SJCRH30 (cell line): ENCODE measurements around the gene SIRPB2. TPM values are rescaled to one million over a fixed set of nuclear protein-coding genes. Genes with fewer than 3 reads are reported as not detected.

Experiments used
- DNase-seq, 2 experiments: peaks; one replicate each; pipeline ENCODE4 v3.0.0-alpha.2; 2015 to 2020
- H3K27ac ChIP-seq: fragments of 250-450 bp; sonication (Bioruptor Pico); 2 replicates; pipeline ENCODE4 v1.5.1; 2020; ENCODE audit warnings: mild to moderate bottlenecking, moderate library complexity
- H3K27me3 ChIP-seq: fragments of 250-450 bp; sonication (Bioruptor Pico); 2 replicates; pipeline ENCODE4 v1.5.1; 2020; ENCODE audit warnings: mild to moderate bottlenecking, moderate library complexity
- H3K36me3 ChIP-seq: fragments of 250-450 bp; sonication (Bioruptor Pico); 2 replicates; pipeline ENCODE4 v1.5.1; 2020; ENCODE audit warnings: mild to moderate bottlenecking, moderate library complexity
- H3K4me1 ChIP-seq: fragments of 250-450 bp; sonication (Bioruptor Pico); 2 replicates; pipeline ENCODE4 v1.5.1; 2020; ENCODE audit warnings: mild to moderate bottlenecking, moderate library complexity
- H3K4me3 ChIP-seq: fragments of 250-450 bp; sonication (Bioruptor Pico); 2 replicates; pipeline ENCODE4 v1.5.1; 2020; ENCODE audit warnings: mild to moderate bottlenecking, moderate library complexity
- H3K9me3 ChIP-seq: fragments of 250-450 bp; sonication (Bioruptor Pico); replicated peaks from 2 replicates; pipeline ENCODE4 v1.5.1; 2020; ENCODE audit warnings: mild to moderate bottlenecking, moderate library complexity
- total RNA-seq: library from RNA; depleted of rRNA; stranded (reverse); fragments of >200 nt; shearing (Covaris generic); gene quantifications from 2 replicates; pipeline ENCODE4 v1.2.3, GENCODE V29; 2014

SIRPB2 gene
- total RNA-seq, 1 experiment from 2014 or later: not detected

GRCh38 chr20:1490643-1491195 lies 501 bp downstream of the SIRPB2 start:
- H3K27me3 ChIP-seq: peaks cover 4% of the 10 kb centered on the region
- DNase-seq: no peak
- H3K4me1 ChIP-seq: no peaks in the 10 kb centered on the region
- no peak overlapping the region for H3K4me3 ChIP-seq
- no peaks in the 10 kb centered on the region for H3K36me3 ChIP-seq
- H3K9me3 ChIP-seq: no peaks in the 10 kb centered on the region
- H3K27ac ChIP-seq: no peak overlapping the region

- no peak for DNase-seq
- Histone ChIP-seq H3K27ac (no peak overlapping the region), H3K27me3 (peaks cover 4% of the 10 kb centered on the region), H3K4me3 (no peak overlapping the region), H3K4me1 (no peaks in the 10 kb centered on the region), H3K36me3 (no peaks in the 10 kb centered on the region), H3K9me3 (no peaks in the 10 kb centered on the region)
Measured at GRCh38 chr20:1489764-1490436, 1.3 kb downstream of the SIRPB2 start.

- Histone ChIP-seq H3K27me3 (peaks cover 4% of the 10 kb centered on the region; the same call in 1 of the 2 replicates), H3K9me3 (no peaks in the 10 kb centered on the region), H3K4me1 (no peaks in the 10 kb centered on the region), H3K36me3 (no peaks in the 10 kb centered on the region), H3K4me3 (no peak overlapping the region), H3K27ac (no peak overlapping the region)
- no peak for DNase-seq
Measured at GRCh38 chr20:1489325-1489724, 1.9 kb downstream of the SIRPB2 start.

GRCh38 chr20:1486566-1486965 lies 4.7 kb downstream of the SIRPB2 start:
- no peak for DNase-seq
- Histone ChIP-seq H3K27ac (no peak overlapping the region), H3K36me3 (no peaks in the 10 kb centered on the region), H3K4me3 (no peak overlapping the region), H3K4me1 (no peaks in the 10 kb centered on the region), H3K9me3 (no peaks in the 10 kb centered on the region), H3K27me3 (peaks cover 4% of the 10 kb centered on the region; the same call in 1 of the 2 replicates)

- Histone ChIP-seq H3K27ac (no peak overlapping the region), H3K9me3 (no peaks in the 10 kb centered on the region), H3K27me3 (0 out of 2 replicates have a peak, but pooled peaks cover 4% of the 10 kb centered on the region), H3K4me3 (no peak overlapping the region), H3K4me1 (no peaks in the 10 kb centered on the region), H3K36me3 (no peaks in the 10 kb centered on the region)
- DNase-seq: no peak
Measured at GRCh38 chr20:1484438-1485116, 6.6 kb downstream of the SIRPB2 start.

GRCh38 chr20:1479831-1480595 lies 11.2 kb downstream of the SIRPB2 start:
- DNase-seq: no peak
- no peaks in the 10 kb centered on the region for H3K36me3 ChIP-seq
- H3K9me3 ChIP-seq: no peaks in the 10 kb centered on the region
- no peak overlapping the region for H3K4me3 ChIP-seq
- no peaks in the 10 kb centered on the region for H3K4me1 ChIP-seq
- no peak overlapping the region for H3K27ac ChIP-seq
- H3K27me3 ChIP-seq: no peaks in the 10 kb centered on the region

- H3K27ac ChIP-seq: no peak overlapping the region
- no peak for DNase-seq
- H3K36me3 ChIP-seq: no peaks in the 10 kb centered on the region
- H3K4me3 ChIP-seq: no peak overlapping the region
- no peaks in the 10 kb centered on the region for H3K9me3 ChIP-seq
- no peaks in the 10 kb centered on the region for H3K4me1 ChIP-seq
- H3K27me3 ChIP-seq: no peaks in the 10 kb centered on the region
Measured at GRCh38 chr20:1478566-1478965, 12.7 kb downstream of the SIRPB2 start.

- no peak overlapping the region for H3K4me3 ChIP-seq
- no peaks in the 10 kb centered on the region for H3K36me3 ChIP-seq
- H3K27me3 ChIP-seq: no peaks in the 10 kb centered on the region
- no peak overlapping the region for H3K27ac ChIP-seq
- no peaks in the 10 kb centered on the region for H3K9me3 ChIP-seq
- no peaks in the 10 kb centered on the region for H3K4me1 ChIP-seq
- no peak for DNase-seq
Measured at GRCh38 chr20:1477896-1478490, 13.2 kb downstream of the SIRPB2 start.

- no peaks in the 10 kb centered on the region for H3K27me3 ChIP-seq
- no peaks in the 10 kb centered on the region for H3K4me1 ChIP-seq
- H3K27ac ChIP-seq: no peak overlapping the region
- DNase-seq: no peak
- H3K36me3 ChIP-seq: no peaks in the 10 kb centered on the region
- no peak overlapping the region for H3K4me3 ChIP-seq
- H3K9me3 ChIP-seq: no peaks in the 10 kb centered on the region
Measured at GRCh38 chr20:1474817-1475603, 16.2 kb downstream of the SIRPB2 start.

GRCh38 chr20:1474325-1474724 lies 16.9 kb downstream of the SIRPB2 start:
- Histone ChIP-seq H3K27ac (no peak overlapping the region), H3K36me3 (no peaks in the 10 kb centered on the region), H3K27me3 (no peaks in the 10 kb centered on the region), H3K4me1 (no peaks in the 10 kb centered on the region), H3K9me3 (no peaks in the 10 kb centered on the region), H3K4me3 (no peak overlapping the region)
- DNase-seq: no peak

GRCh38 chr20:1473246-1474220 lies 17.7 kb downstream of the SIRPB2 start:
- no peak overlapping the region for H3K27ac ChIP-seq
- H3K27me3 ChIP-seq: no peaks in the 10 kb centered on the region
- no peaks in the 10 kb centered on the region for H3K9me3 ChIP-seq
- no peaks in the 10 kb centered on the region for H3K36me3 ChIP-seq
- H3K4me1 ChIP-seq: no peaks in the 10 kb centered on the region
- no peak overlapping the region for H3K4me3 ChIP-seq
- DNase-seq: no peak

- Histone ChIP-seq H3K9me3 (no peaks in the 10 kb centered on the region), H3K4me1 (no peaks in the 10 kb centered on the region), H3K4me3 (no peak overlapping the region), H3K36me3 (no peaks in the 10 kb centered on the region), H3K27ac (no peak overlapping the region), H3K27me3 (no peaks in the 10 kb centered on the region)
- no peak for DNase-seq
Measured at GRCh38 chr20:1472556-1473245, 18.5 kb downstream of the SIRPB2 start.

- H3K4me1 ChIP-seq: no peaks in the 10 kb centered on the region
Measured at GRCh38 chr20:1471242-1471641, 20.0 kb downstream of the SIRPB2 start.

More at GRCh38 chr20:1471242-1471641, 20.0 kb downstream of the SIRPB2 start:
- no peak overlapping the region for H3K4me3 ChIP-seq
- H3K27ac ChIP-seq: no peak overlapping the region
- H3K27me3 ChIP-seq: no peaks in the 10 kb centered on the region
- no peaks in the 10 kb centered on the region for H3K36me3 ChIP-seq
- no peak for DNase-seq
- no peaks in the 10 kb centered on the region for H3K9me3 ChIP-seq
